HG02938 (cell line): ENCODE results near the gene GPR153.
"Not testable (repeated sequence)": the region's sequence is repeated elsewhere in the genome, so short reads cannot be mapped to it uniquely, and the experiment has no call there.

Experiments
- ATAC-seq: cut with Tn5 transposase; IDR thresholded peaks from one replicate; pipeline ENCODE4 v1.9.1; 2021; ENCODE audit warnings: mild to moderate bottlenecking, moderate library complexity; ENCODE audit not compliant: unreplicated experiment

The GPR153 gene

DNA sequence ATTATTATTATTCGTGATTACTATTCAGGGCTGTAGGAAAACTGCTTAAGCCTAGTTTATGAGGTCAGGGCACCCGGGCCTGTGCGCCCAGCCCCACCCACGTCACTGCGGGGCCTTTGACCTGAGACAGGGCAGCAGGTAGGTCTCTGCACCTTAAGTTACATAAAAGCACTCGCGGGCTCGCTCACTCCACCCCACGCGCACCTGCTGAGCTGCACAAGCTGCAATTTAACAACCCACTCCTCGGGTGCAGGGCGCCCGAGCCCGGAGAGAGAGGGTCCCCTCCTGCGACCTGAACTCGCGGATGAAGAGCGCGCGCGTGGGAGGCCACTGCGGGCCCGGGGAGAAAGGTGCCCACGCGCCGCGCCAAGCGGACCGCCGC lies 25.6 kb downstream of the GPR153 start:
- ATAC-seq: no peak

DNA sequence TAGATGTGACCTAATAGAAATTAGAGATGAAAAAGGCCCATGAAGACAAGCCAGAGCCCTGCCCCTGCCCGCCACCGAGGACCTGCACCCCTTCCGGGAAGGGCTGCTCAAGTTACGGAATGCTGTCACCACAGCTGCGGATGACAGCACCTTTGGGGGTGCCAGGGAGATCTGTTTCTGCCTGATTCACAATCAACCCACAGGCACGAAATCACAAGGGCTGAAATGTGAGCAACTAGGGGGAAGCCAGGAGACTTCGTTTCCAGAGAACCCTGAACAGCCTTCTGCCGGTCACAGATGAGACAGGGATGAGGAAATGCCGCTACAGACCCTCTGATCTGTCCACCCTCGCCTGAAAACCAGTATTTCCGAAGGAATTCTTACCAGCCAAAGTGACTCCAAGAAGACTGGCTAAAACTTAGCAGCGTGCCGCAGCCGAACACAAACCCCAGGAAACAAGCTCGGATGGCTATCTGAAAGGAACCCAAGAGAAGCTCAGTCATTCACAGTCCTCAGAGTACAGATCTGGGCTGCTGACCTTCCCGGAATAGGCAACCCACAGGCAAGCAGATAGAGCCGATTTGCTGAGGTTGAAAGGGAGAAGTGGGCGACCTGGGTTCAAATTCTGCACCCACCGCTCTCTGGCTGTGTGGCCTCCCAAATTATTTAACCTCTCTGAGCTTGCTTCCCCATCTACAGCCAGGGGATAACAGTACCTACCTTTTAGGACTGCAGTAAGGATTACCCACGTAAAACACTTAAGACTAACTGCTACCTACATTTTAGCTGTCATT lies 26.2 kb downstream of the GPR153 start:
- ATAC-seq: no peak

DNA sequence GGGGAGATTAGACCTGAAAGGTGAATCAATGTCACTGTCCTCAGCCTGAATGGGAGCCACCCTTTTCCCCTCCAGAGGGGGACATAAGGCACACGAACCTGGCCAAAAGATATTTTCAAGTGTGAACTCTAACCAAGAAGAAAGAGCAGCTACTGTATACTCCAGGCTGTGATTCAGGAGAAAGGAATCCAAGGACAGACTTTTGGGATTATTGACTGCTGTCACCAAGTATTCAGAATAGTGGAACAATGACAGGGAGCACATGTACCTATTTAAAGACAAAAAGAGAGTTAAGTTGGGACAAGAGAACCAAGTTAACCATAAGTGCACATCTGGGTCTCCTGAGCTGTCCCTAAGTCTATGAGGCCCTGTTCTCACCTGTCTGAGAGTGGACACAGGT lies 27.5 kb downstream of the GPR153 start:
- no peak for ATAC-seq

DNA sequence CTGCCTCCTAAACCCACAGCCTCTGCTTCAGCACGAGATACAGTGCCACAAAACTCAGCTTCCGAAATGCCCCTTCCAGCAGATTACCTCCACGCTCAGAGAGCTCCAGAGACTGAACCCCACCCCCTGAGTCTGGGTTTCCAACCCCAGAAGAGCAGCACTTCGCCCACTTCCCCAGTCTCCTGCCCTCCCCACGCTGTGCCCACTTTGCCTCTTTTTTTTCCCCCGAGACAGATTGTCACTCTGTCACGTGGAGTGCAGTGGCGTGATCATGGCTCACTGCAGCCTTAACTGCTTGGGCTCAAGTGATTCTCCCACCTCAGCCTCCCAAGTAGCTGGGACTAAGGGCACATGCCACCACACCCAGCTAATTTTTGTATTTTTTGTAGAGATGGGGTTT lies 35.2 kb downstream of the GPR153 start:
- ATAC-seq: no peak

DNA sequence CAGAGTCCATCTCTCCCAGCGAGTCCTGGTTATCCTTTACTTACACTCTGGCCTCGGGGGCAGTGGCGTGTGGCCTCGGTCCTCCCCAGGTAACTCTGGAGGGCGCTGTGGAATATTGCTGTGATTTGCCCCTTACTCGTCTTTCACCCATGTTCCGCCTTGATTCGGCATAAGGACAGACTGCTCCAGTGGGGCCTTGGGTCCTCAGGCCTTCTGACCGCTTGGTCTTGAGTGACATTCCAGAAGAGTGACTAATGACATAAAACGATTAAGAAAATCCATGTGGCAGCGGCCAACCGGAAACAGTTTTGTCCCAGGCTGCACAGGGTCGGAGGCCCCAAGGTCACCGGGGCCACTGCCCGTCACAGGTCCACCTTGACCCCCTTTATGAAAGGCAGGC lies 36.2 kb downstream of the GPR153 start:
- ATAC-seq: no peak

DNA sequence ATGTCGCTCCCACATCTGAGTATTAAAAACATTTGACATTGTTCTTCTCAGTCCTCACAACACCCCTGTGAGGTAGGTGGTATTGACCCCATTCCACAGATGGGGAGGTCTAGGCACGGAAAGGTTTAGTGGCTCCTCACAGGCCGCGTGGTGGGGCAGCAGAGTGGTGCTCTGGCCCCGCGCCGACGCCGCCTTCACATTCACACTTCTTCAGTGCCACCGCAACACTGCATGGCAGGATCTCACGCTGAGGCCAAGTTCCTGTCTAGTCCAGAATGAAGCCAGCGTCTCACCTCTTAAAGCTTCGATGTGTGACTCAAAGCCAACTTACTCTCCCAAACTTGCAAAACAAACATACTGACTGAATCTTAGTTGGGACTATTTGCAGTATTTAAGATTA lies 37.3 kb downstream of the GPR153 start:
- no peak for ATAC-seq

DNA sequence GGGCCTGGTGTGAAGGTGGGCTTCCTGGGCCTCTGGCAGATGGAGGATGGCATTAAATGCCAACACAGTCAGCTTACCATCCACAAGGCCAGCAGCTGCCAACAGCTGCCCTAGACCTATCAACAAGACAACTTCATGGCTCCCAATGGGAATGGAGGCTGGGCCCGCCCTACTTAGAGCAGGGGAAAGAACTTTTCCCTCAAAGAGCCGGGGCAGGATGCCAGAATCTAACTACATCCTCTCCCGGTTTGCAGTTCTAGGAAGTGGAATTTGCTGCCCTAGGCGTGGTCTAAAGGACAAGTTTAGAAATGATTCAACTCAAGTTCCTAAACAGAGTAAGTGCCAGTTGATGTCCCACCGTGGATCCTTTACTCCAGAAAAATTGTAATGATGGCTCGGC lies 38.3 kb downstream of the GPR153 start:
- ATAC-seq: no peak

DNA sequence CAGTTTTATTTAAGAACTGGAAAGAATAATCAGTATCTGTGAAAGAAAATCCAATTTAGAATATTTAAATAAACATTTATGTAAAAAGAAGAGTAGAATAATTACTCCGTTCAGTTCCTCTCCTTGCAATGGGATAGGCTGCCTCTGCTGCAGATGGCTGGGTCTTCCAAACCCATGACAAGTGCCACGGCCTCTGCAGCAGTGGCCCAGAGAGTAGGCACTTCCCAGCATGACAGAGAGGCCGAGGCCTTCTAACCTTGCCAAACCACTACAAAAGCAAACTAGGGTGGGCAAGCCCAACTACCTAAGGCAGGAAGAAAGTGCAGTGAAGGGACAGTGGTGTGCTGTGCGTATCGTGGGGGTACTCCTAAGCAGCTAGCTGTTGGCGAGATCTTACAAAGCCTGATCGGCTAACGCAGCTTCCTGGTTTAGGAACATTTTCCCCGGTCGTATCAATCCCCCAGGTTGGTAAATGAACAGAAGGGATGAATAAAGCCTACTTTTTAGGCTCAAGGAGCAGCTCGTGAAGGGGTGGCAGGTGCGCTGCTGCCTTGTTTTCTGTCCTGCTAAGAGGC lies 39.6 kb downstream of the GPR153 start:
- ATAC-seq: no peak

DNA sequence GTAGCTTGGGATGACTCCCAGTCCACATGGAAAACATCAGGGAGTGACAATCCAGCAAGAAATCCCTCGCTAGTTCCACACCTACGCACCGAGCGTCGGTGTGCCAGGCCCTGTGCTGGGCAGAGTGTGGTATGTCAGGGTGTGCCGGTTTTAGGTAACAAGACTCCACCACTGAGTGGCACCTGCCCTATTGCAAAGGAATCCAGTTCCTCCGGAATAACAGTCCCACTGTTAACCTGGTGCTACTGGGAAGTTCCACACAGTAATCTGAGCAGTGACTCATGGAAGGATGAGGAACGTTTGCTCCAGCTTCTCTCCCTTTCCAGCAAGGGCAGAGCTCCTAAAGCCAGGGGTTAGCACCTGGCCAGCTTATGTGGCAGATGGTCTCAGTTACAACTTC lies 40.7 kb downstream of the GPR153 start:
- ATAC-seq: no peak

DNA sequence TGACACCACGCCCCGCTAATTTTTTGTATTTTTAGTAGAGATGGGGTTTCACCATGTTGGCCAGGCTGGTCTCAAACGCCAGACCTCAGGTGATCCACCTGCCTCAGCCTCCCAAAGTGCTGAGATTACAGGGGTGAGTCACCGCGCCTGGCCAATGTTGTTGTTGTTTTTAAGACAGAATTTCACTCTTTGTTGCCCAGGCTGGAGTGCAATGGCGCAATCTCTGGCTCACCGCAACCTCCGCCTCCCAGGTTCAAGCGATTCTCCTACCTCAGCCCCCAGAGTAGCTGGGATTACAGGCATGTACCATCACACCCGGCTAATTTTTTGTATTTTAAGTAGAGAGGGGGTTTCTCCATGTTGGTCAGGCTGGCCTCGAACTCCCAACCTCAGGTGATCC lies 41.3 kb downstream of the GPR153 start:
- not testable (repeated sequence) for ATAC-seq

DNA sequence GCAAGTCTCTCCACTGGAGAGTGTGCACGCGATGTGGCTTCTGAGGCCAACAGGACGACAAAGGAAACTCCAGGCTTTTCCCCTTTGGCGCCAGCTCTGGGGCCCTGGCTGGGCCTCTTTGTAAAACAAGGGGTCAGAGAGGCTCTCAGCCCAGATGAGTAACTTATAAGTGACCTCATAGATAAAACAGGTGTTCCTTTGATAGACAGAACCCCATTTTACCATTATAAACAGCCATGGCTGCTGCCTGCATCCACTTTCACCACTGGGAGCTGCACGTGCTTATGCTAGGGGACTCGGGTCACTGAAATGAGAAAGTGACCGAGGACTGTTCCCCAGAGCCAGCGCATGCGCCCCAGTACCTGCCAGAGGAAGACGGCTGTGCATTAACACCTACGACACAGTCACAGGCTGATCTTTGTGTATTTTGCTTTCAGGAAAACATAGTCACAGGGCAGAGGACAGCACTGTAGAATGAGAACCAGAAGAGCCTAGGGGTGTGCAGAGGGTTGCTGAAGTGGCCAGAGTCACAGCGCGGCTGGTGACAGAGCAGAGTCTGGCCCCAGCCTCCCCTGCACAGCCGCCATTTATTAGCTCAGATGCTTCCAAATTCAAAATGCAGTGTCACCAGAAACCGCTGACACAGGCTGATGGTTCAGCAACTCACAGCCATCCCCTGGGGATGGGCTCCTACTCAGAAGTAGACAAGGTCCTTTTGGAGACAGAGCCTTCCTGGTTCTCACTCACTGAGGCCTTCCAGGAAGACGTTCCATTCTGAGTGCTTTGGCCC lies 42.3 kb downstream of the GPR153 start:
- ATAC-seq: no peak

DNA sequence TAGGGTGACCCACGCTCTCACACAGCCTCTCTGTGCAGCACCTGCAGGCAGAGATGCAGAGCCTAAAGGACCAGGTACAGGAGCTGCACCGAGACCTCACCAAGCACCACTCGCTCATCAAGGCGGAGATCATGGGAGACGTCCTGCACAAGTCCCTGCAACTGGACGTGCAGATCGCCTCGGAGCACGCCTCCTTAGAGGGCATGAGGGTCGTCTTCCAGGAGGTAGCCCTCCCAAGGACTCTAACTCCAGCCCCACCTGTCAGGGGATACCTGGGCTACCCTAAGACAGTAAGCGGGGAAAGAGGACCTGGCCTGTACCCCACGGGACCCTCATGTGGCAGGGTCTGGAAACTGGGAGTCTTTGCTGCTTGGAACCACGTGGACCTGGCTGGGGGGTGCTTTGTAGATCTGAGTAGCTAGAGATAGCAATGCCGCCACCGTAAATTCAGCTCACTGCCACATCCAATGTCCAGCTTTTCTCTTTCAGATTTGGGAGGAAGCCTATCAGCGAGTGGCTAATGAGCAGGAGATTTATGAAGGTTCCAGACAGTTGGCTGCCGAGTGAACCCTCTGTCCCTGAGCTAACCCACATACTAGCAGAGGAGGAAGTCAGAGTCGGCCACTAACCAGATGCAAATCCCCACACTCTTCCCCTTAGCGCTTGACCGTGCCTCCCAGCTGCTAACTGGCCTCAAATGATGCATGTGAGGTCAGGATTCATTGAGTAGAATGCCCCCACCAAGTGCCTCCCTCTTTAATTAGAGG lies 48.5 kb downstream of the GPR153 start:
- no peak for ATAC-seq

DNA sequence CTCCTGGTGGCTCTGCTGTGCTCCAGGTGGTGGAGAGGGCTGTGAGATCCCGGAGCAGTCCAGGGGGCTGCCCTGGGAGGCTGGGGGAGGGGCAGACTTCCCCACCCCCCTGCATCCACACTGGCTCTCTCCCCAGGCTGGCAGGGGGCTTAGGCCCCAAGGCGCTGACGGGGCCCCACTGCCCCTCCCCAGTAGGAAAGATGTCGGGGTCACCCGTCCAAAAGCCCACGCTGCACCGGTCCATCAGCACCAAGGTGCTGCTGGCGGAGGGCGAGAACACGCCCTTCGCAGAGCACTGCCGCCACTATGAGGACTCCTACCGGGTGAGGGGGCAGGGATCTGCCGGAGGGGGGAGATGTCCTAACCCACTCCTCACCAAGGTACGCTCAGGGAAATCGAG lies 49.2 kb downstream of the GPR153 start:
- ATAC-seq: no peak

DNA sequence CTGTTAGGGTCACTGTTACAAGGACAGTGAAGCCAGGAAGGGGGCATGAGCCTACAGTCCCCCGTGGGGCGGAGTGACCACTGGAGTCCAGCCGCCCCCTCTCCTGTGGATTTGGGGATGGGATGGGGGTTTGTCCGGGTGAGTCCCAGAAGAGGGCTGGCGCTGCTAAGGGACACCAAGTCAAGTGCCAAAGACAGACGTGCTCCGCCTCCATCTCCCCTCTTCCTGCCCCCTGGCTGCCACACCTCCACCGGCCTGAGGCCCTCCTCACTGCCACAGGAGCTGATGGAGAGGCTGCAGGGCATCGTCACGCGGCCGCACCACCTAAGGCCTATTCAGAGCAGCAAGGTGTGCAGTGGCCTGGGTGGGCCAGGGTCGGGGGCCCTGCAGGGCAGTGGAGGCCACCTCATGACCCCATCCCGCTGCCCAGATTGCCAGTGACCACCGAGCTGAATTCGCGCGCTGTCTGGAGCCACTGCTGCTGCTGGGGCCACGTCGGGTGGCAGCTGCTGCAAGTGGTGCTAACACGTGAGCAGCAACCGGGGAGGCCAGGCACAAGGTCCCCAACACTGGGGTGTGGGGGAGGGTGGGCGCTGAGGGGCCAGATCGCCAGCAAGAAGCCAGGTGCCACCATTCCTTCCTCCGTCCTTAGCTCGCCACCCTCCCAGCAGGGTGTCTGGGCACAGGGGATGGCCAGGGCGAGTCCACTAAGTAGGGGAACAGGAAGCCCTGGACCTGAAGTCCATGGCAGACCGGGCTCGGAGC lies 50.1 kb downstream of the GPR153 start:
- ATAC-seq: no peak

DNA sequence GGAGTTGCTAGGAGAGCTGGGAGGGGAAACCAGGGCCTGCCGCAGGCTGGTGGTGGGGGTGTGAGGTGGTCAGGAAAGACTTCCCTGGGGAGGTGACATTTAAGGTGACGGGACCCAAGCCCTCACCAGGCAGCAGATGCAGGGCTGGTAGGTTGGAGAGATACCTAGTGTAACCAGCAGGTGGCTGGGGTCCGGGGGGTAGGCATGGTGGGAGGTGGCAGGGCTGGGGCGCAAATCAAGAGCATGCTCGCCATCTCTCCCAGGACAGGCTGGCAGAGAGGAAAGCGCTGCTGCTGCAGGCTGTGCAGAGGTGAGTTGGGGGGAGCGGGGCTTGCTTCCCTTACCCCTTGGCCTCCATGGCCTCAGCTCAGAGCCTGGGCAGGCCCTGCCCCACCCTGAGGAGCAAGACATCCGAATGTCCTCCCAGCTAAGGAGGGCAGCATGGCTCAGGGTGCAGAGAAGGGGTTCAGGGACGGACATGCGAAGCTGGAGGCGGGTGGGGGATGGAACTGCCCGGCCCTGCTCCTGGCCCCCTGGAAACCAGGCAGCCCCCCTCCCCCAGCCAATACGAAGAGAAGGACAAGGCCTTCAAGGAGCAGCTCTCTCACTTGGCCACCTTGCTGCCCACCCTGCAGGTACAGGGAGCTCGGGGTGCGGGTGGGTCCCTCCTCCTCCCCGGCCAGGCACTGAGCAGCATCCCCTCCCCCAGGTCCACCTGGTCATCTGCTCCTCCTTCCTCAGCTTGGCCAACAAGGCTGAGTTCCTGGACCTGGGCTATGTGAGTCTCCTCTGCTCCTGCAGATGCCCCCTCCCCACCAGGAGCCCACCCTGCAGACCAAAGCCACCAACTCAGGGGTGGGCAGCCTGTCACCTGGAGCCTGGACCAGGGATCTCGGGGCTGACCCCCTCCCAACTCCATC lies 51.0 kb downstream of the GPR153 start:
- no peak for ATAC-seq

DNA sequence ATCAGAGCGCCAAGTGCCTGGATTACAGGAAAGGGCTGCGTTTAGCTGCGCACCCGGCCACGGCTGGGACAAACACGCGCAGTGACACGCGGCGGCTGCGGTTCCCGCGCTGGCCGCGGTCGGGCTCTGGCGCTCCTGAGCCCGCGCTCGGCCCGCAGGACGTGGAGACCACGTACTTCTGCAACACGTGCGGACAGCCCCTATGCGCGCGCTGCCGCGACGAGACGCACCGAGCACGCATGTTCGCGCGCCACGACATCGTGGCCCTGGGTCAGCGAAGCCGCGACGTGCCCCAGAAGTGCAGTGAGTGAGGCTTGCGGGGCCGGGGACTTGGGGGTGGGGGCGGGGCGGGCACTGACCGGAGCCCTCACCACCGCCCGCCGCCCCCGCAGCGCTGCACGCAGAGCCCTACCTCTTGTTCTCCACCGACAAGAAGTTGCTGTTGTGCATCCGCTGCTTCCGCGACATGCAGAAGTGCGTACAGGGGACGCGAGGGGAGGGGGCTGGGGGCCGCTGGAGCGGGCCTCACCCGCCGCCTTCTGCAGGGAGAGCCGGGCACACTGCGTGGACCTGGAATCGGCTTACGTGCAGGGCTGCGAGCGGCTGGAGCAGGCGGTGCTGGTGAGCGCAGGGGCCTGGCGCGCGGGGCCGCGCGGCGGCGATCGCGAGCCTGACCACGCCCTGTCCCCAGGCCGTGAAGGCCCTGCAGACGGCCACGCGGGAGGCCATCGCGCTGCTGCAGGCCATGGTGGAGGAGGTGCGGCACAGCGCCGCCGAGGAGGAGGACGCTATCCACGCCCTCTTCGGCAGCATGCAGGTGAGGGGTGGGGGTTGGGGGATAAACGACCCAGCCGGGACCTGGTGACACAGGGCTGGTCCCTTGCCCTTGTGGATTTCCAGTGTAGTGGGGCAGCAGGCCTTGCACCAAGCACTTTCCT lies 51.9 kb downstream of the GPR153 start:
- ATAC-seq: peak; percentile 38

DNA sequence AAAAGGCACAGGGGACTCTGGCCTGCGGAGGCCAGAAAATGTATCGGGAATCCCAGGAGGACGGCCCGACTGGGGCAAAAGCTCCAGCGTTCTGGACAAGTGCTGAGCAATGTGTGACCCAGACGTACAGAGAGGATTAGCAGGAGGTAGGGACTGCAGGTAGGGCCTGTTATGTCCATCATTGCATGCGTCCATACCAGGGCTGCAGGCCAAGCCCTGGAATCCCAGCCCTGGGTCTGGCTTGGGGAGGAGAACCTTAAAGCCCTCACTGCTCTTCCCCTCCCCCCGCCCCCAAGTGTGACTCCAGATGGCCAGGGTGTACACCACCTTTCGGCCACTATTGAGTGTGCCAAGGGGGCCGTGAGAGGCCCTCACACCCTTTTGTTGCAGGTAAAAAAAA lies 53.0 kb downstream of the GPR153 start:
- no peak for ATAC-seq

DNA sequence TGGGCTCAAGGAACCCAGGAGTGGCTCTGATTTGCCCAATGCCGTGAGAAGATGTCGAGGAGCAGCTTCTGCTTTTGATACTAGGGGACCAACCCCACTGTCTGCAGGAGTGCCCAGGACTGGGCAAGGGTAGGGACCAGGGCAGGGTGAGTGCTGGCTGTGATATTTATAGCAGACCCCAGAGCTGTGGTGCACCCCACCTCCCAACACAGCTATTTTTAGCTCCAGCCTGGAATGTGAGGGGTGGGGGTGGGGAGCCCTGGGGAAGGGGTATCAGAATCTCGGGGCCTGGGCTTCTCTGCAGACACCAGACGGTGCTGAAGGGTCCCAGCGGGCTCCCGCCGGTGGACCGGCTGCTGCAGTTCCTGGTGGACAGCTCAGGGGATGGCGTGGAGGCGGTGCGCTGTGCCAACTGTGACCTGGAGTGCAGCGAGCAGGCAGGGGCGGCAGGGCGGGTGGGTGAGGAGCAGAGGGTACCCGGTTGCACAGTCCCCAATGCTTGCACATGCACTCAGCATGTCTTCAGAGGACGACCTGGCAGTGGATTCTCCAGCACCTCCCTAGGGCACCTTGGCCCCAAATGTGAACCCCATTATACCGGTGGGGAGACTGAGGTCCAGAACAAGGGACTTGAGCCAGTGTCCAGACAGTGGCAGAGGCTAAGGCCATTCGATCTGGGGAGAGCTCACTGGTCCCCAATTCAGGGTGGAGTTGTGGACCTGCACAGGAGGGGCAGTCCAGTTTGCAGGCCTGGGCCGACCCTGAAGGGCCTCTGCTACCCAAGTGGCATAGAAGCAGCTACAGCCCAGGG lies 53.6 kb downstream of the GPR153 start:
- no peak for ATAC-seq
